ENCODE data around the gene CPA4.

DNA sequence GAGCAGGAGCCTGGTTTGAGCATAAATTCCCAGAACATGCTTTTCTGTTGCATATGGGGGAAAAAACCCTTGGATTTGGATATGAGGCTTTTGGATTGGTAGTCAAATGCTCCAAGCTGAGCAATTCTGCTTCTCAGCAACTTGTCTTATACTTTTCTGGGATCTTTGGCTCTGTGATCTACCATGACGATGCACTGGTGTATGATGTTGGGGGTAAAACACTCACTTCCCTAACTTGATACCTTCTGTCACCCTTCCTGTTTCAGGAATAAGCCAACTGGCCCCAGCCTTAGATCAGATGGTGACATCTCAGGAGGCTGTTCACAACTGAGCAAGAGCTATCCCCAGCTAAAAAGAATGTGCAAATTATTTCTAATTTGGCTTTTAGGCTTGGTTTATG lies 13.1 kb upstream of the CPA4 start:
- TF ChIP-seq CTCF (IDR thresholded peaks at IDR 0.05) (no peak), POLR2A (IDR thresholded peaks at IDR 0.05) (no peak)

Data from Peyer's patch (tissue), 4 donors.